HCEC 1CT (cell line): ENCODE data around the gene ZDHHC16.

Experiments
- DNase-seq: peaks from one replicate; pipeline ENCODE4 v3.0.0-alpha.2; 2017

Gene ZDHHC16

DNA sequence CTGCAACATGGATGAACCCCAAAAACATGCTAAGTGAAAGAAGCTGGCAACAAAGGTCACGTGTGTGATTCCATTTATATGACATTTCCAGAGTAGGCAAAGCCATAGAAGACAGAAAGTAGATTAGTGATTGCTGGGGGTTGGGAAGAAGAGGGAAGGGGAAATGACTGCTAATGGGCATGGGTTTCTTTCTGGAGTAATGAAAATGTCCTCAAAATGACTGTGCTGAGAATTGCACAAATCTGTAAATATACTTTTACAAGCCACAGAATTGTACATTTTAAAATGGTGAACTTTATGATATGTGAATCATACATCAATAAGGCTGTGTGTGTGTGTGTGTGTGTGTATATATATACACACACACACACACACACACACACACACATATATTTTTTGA lies 36.4 kb downstream of the ZDHHC16 start:
- DNase-seq: no peak

DNA sequence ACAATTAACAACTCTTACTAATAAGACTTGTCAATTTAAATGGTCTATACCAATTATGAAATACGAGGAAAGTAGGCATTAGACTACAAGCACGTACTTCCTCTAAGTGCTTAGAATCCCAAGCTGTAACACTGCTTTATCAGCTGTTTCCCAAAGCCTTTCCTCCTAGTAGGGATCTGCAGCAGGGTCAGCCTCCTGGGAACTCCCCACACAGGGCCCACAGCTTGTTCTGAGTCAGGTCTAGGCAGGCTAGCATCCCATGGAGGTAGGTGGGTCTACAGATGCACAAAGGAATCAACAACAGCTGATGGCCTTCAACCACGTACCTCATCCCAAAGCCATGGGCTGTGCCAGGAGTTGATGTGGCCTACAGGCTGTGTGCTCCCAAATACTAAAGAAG lies 37.5 kb downstream of the ZDHHC16 start:
- DNase-seq: no peak

DNA sequence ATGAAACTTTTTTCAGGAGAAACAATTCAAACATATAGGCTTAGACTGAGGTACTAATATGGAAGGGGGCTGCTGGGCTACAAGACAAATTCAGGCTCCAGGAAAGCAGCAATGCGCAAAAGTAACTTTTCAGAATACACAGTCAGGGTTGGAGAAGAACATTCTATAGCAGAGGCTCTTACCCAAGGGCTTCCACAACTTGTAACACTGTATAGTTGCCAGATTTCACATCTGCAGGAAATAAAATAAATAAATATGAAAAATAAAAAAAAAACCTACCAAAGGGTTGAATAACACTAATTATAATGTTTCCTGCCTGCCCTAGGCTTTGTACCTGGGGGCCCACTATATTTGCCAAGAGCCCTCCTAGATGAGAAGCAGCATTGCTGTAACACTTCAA lies 37.9 kb downstream of the ZDHHC16 start:
- DNase-seq: no peak

DNA sequence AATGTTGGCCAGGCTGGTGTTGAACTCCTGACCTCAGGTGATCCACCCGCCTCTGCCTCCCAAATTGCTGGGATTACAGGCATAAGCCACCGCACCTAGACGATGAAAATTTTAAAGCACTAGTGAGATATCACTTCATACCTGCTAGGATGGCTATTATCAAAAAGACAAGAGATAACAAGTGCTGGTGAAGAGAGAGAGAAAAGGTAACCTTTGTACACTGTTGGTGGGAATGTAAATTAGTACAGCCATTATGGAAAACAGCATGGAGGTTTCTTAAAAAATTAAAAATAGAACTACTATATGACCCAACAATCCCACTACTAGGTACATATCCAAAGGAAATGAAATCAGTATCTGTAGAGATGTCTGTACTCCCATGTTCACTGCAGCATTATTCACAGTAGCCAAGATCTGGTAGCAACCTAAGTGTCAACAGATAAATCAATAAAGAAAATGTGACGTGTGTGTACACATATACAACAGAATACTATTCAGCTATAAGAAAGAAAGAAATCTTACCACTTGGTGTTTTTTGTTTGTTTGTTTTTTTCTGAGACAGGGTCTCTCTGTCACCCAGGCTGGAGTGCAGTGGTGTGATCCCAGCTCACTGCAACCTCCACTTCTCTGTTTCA lies 39.8 kb downstream of the ZDHHC16 start:
- no peak for DNase-seq

DNA sequence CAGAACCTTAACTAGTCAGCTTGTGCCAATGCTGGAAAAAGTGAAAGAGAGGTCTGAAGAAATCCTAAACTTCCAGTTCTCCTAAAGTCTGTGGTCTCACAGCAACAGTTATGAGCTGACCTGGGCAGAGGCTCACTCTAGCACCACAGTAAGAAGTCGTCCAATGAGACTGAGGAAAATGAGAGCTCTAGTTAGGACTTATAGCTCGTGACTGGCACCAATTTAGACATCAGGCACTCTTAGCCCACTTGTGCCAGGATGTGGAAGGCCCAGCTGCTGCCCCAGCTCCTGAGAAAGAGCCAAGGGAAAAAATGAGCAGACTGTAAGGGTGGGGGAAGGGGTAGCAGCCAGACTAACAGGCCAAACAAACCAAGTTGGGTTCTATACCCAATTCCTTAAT lies 44.6 kb downstream of the ZDHHC16 start:
- no peak for DNase-seq

DNA sequence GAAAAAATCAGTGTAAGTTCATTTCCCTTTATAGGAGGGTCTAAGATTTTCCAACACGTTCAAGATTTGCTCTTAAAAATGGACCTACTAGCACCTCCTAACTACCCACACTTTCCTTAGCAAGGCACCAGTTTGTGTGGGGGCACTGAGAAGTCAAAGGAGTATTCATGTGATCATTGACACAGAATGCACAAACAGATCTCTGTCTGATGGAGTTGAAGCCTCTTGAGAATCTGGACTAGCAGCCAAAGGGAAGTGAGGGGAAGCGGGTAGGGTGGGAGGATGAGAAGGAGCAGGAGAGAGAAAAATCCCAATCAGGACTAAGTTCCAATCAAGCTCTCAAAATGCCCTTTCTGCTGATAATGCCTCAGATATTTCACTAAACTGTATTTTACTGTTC lies 48.2 kb downstream of the ZDHHC16 start:
- no peak for DNase-seq

DNA sequence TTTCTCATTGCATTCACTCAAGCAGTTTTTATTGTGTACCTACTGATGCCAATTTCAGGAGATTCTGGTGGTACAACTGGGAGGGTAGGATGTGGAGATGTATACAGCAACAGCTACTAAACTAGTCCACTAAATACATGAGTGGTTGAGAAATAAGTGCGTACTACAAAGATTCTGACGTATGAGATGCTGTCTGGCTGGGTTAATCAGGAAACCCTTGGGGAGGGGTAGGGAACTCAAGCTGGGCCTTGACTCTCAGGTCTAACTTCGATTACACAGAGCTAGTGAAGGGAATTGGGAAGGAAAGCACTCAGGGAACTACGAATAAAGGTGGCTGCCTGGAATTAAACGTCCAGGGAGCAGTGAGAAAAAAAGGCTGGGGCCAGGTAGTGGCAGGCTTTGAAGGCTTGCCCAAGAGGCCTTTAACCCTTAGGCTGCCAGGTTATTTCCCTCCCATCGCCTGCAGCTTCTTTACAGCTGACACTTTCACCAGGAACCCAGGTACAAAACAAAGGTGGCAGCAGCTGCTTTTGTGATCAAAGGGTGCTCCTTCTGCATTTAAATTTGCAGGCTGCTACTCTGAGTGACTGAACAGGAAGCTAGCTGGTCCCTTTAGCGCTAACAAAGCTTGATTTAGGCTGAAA lies 49.0 kb downstream of the ZDHHC16 start:
- DNase-seq: no peak

DNA sequence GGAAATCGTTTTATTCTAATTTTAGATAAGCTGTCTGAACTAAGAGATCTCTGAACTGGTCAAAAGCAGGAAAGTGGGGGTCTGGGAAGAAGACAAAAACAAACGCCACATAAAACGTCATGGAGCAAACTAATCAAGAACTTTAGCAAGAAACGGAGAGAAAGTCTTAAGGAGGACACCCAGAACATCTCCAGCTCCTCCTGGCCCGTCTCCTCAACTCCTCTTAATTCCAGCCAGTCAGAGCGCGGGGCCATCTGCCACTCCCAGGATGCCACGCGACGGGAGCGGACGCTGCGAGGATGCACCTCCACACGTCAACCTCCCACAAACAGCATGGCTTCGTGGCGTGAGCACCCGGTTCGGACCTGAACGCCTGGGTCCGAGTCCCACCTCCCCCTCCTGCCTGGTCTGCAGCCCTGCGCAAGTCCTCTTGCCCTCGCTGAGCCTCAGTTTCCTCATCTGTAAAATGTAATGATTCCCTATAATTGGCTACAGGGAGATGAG lies 51.6 kb downstream of the ZDHHC16 start:
- DNase-seq: peak; percentile 87

DNA sequence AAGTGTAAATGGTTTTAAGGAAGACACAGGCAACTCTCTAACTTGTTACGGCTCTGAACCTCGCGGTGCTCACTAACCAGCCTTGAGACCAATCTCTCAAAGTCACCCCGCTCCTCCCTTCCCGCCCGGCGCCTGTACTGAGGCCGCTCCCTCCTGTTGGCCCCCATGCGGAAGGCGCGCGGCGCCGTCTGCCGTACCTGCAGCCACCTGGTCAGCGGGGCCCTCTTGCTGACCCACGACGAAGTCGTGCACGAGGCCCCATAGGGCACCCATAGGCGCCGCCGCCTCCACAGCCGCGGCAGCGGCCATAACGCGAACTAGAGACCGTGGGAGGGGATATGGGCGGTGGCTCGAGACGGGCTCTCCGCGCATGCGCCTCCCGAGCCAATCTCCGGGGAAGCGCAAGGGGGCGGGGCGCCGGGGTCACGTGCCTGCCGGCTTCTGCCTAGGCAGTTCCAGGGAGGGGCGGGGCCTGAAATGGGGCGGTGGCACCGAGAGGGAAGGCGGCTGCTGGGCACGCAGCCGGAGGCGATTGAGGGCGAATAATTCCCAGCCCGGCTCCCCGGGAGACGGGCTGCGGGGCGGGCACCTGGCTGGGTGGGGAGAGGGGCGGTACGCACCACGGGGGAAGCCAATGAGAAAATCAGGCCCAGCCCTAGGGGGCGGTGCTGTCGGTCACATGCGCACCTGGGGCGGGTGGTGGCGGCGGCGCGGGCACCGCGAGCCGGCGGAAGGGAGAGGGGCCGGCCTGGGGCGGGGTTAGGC lies 52.3 kb downstream of the ZDHHC16 start, which contains the start of gene MMS19:
TSS of gene MMS19 (minus strand) at position 347 of the 765 bp plus-strand sequence. CDS start at position 309, 38 bp downstream.
- peak; percentile 96 for DNase-seq

DNA sequence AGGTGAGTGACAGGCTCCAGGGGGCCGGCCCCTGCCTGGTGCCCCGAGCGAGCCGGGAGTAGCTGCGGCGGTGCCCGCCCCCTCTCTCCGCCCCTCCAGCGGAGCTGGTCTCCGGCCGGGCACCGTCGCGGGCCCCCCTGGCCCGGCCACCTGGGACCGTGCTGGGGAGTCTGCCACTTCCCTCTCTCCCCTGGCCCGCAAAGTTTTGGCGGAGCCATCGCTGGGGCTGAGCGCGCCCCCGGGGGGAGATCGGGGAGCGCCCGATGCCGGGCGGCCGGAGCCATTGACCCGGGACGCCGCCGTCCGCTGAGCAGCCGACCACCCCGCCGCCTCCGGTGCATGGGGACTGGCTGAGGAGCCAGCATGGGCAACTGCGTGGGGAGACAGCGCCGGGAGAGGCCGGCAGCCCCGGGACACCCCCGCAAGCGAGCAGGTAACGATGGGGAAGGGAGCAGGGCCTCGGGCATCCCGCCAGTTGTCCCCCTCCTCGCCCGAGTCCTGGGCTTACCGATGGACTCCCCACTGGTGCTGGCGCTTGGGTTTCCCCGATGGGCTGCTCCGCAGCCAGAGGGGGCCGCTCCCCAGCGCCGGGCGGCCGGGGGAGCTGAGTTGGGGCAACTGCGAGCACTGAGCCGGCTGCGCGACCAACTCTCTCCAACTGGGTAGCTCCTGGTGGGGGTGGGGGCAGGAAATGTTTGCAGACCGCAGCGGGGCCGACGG lies 53.0 kb downstream of the ZDHHC16 start, which contains the start of gene UBTD1:
TSS of gene UBTD1 (plus strand) at position 84 of the 720 bp plus-strand sequence. CDS start at position 364, 280 bp downstream.
- peak; percentile 45 for DNase-seq

DNA sequence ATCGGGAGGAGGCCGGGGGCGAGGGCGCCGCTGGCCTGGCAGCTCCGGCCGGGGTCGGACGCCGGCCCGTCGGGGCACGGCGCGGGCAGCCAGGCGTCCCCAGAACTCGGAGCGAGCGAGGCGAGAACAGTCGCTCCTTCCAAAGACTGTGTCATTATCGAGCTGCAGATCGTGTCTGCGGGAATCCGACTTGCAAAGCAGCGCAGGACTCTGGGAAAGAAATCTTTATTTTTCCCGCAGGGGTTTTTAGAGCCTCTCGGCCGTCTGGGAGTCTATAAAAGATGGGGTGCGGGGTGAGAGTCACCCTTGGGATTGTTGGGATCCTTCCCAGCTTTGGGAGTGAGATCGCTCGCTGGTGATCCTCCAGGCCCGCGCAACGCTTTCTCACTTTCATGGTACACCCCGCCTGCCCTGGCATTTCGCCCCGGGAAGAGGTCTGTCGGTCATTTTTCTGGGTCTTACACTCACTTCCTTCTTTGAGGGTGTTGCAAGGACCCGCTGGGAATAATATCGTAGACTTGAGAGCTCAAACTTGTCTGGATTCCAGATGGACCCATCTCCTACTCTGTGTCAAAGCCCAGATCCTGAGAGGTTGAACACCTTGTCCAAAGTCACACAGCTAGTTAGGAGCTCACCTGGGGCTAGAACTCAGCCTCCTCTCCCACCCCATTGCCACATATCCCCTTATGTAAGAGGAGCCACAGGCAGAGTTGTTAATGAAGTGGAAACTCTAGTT lies 53.8 kb downstream of the ZDHHC16 start:
- DNase-seq: peak; percentile 68

DNA sequence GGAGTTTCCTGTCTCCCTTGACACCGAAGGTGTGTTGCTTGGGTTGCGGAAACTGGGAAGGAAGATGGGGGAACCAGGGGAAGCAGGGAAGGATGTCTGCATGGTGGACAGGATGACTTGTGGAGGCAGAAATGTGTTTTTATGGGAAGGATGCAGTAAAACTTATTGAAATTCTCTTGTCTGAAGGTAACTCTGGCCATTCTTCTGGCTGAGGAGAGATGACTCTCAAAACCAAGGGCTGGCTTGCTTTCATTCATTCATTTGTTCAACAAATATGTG lies 54.3 kb downstream of the ZDHHC16 start:
- no peak for DNase-seq

DNA sequence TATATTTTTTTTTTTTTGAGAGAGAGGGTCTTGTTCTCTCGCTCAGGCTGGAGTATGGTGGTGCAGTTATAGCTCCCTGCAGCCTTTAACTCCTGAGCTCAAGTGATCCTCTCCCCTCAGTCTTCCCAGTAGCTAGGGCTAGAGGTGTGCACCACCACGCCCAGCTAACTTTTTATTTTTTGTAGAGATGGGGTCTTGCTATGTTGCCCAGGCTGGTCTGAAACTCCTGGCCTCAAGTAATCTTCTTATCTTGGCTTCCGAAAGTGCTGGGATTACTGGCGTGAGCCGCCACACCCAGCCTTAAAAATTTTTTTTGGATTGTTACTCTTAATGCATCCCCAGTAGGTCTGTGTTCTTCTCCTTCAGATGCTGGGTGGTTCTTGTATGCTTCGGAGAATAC lies 56.9 kb downstream of the ZDHHC16 start:
- DNase-seq: no peak

DNA sequence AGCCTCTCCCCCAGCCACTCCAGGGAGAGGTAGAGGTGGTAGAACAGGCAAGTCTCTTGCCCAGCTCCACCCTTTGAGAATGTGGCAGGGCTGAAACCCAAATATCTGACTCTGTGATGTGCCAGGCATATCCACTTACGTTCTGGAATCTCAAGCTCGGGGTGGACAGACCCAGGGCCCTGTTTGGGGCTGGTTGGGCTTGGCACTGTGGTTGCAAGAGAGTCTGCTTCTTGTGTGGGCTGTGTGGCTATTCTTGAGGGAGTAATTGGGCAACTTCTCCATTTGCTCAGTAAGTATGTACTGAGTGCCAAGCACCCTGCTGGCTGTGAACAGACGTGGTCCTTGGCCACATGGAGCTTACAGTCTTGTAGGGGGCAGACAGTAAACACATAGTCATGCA lies 57.4 kb downstream of the ZDHHC16 start:
- DNase-seq: no peak

DNA sequence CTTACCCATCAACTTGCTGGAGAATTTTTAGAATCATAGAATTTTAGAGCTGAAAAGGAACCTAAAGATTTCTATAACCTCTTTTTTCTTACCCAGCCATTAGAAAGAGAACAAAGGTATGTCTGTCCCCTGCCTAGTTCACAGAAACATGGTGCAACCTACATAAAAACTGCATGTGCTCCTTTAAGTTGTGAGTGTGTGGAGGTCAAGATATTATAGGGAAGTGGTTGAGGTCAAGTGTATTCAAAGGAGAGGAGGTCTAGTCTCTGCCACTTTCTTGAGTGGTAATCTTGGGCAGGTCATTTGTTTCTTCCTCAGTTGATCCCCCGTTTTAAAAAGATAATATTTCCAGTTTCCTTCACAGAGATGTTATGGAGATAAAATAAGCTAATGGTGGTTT lies 59.2 kb downstream of the ZDHHC16 start:
- DNase-seq: no peak

DNA sequence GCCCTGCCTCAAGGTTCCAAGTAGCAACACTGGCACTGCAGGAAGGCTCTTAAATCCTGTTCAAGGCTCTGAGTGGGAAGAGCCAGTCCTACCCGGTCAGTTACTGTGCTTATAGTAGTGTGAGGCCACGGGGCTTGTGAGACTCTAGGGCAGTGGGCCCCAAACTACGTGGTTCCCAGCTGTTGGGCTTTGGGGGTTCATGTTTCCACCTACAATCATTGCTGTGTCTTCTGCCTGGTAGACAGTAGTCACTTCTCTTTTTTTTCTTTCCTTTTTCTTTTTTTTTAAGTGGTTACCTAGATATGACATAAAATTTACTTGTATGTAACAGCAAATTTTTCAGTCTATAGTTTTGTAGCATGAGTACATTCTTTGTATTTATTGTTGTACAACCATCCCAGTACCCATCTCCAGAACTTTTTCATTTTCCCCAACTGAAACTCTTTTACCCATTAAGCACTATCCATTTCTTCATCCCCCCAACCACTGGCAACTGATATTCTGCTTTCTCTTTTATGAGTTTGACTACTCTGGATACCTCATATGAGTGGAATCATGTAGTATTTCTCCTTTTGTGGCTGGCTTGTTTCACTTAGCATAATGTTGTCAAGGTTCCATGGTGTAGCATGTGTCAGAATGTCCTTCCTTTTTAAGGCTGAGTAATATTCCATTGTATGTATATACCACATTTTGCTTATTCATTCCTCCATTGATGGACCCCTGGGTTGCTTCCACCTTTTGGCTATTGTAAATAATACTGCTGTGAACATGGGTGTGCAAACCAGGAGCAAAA lies 60.4 kb downstream of the ZDHHC16 start:
- DNase-seq: no peak
